ENCODE data around the gene MED28. TPM values are rescaled to one million over a fixed set of nuclear protein-coding genes. Genes with fewer than 3 reads are reported as not detected.

MED28 gene
- total and polyA plus RNA-seq, 2 donors (not counting 1 experiment from before 2014, with no cell fraction given): 11.8 to 81.5 TPM

- Histone ChIP-seq H3K9ac (ENCODE audit: low read length) (no peak overlapping the region), H2AFZ (ENCODE audit: insufficient read depth, low read depth, low read length, poor library complexity, severe bottlenecking) (no peak overlapping the region), H3K27me3 (replicated peaks in 1 of 4; ENCODE audit: control extremely low read depth in 1 of 4, control insufficient read depth in 3 of 4, insufficient read depth in 4 of 4, low read length in 3 of 4) (no peaks in the 10 kb centered on the region), H4K20me1 (ENCODE audit: control insufficient read depth, insufficient read depth, low read length, poor library complexity, severe bottlenecking) (no peaks in the 10 kb centered on the region), H3K9me3 (ENCODE audit: control extremely low read depth in 1 of 3, control insufficient read depth in 2 of 3, insufficient read depth in 1 of 3, low read length in 2 of 3) (no peaks in the 10 kb centered on the region), H3K4me3 (ENCODE audit: control extremely low read depth in 1 of 5, extremely low read depth in 1 of 5, insufficient read depth in 1 of 5, low read depth in 2 of 5, low read length in 4 of 5) (no peak overlapping the region), H3K27ac (ENCODE audit: low read length in 2 of 2) (no peak overlapping the region), H3K4me1 (ENCODE audit: control insufficient read depth in 2 of 2, insufficient read depth in 2 of 2, low read length in 2 of 2) (no peaks in the 10 kb centered on the region), H3K36me3 (replicated peaks in 1 of 2; ENCODE audit: control extremely low read depth in 1 of 2, control insufficient read depth in 1 of 2, extremely low read depth in 1 of 2, insufficient read depth in 2 of 2, low read length in 1 of 2) (peaks cover 0 to 72% of the 10 kb centered on the region in 2 experiments), H3K4me2 (replicated peaks; ENCODE audit: low read depth, low read length, poor library complexity, severe bottlenecking) (no peak overlapping the region), H3K79me2 (ENCODE audit: control insufficient read depth, insufficient read depth, low read length) (no peaks in the 10 kb centered on the region)
- H3K27ac Mint-ChIP-seq: no peak overlapping the region
- CTCF ChIA-PET: no interaction called here
- no peak overlapping the region for H3K4me3 Mint-ChIP-seq
- DNase-seq: no peak
- intact Hi-C loops (cut with micrococcal nuclease): no loop called here
- TF ChIP-seq CTCF (IDR thresholded peaks at IDR 0.05): no peak
- TF ChIP-seq EZH2 (IDR thresholded peaks at IDR 0.05; ENCODE audit: borderline replicate concordance, insufficient read depth, low read depth, low read length, poor library complexity, severe bottlenecking): no peak
- no peaks in the 10 kb centered on the region for H3K27me3 Mint-ChIP-seq
- WGBS (ENCODE audit: insufficient coverage): 96% methylated on average over 7 of the region's 9 CpGs
- no peaks in the 10 kb centered on the region for H3K9me3 Mint-ChIP-seq (ENCODE audit: insufficient read depth)
- ATAC-seq (ENCODE audit: low read depth): no peak
- H3K4me1 Mint-ChIP-seq: peaks cover 7% of the 10 kb centered on the region
- POLR2A ChIA-PET: no interaction called here
Measured at GRCh38 chr4:17587094-17587822, 27.2 kb upstream of the MED28 start.

- Histone ChIP-seq H3K27me3 (replicated peaks in 1 of 4; ENCODE audit: control extremely low read depth in 1 of 4, control insufficient read depth in 3 of 4, insufficient read depth in 4 of 4, low read length in 3 of 4) (no peaks in the 10 kb centered on the region), H3K79me2 (ENCODE audit: control insufficient read depth, insufficient read depth, low read length) (no peaks in the 10 kb centered on the region), H3K4me3 (ENCODE audit: control extremely low read depth in 1 of 5, extremely low read depth in 1 of 5, insufficient read depth in 1 of 5, low read depth in 2 of 5, low read length in 4 of 5) (no peak overlapping the region), H3K4me1 (ENCODE audit: control insufficient read depth in 2 of 2, insufficient read depth in 2 of 2, low read length in 2 of 2) (peaks cover 0 to 9% of the 10 kb centered on the region in 2 donors), H3K4me2 (replicated peaks; ENCODE audit: low read depth, low read length, poor library complexity, severe bottlenecking) (no peak overlapping the region), H4K20me1 (ENCODE audit: control insufficient read depth, insufficient read depth, low read length, poor library complexity, severe bottlenecking) (peaks cover 6% of the 10 kb centered on the region), H3K27ac (ENCODE audit: low read length in 2 of 2) (no peak overlapping the region), H3K36me3 (replicated peaks in 1 of 2; ENCODE audit: control extremely low read depth in 1 of 2, control insufficient read depth in 1 of 2, extremely low read depth in 1 of 2, insufficient read depth in 2 of 2, low read length in 1 of 2) (peaks cover 0 to 62% of the 10 kb centered on the region in 2 experiments), H3K9ac (ENCODE audit: low read length) (no peak overlapping the region), H3K9me3 (ENCODE audit: control extremely low read depth in 1 of 3, control insufficient read depth in 2 of 3, insufficient read depth in 1 of 3, low read length in 2 of 3) (no peaks in the 10 kb centered on the region), H2AFZ (ENCODE audit: insufficient read depth, low read depth, low read length, poor library complexity, severe bottlenecking) (no peak overlapping the region)
- DNase-seq (no peak), ATAC-seq (ENCODE audit: low read depth) (no peak)
- intact Hi-C loops (cut with micrococcal nuclease): no loop called here
- Mint-ChIP-seq H3K9me3 (ENCODE audit: insufficient read depth) (no peaks in the 10 kb centered on the region), H3K4me3 (no peak overlapping the region), H3K27ac (no peak overlapping the region), H3K4me1 (peaks cover 23% of the 10 kb centered on the region), H3K27me3 (no peaks in the 10 kb centered on the region)
- CTCF ChIA-PET: no interaction called here
- no CpG with 5 or more reads among the region's 3 CpGs for WGBS (ENCODE audit: insufficient coverage)
- POLR2A ChIA-PET: no interaction called here
- no peak for TF ChIP-seq CTCF (IDR thresholded peaks at IDR 0.05)
Measured at GRCh38 chr4:17589355-17589754, 25.1 kb upstream of the MED28 start.

Data from B cell (primary cell).